Endodermal cell (in vitro differentiated cells): ENCODE data around the gene EEA1. TPM values are rescaled to one million over a fixed set of nuclear protein-coding genes. Genes with fewer than 3 reads are reported as not detected.
"Not testable (repeated sequence)": the region's sequence is repeated elsewhere in the genome, so short reads cannot be mapped to it uniquely, and the experiment has no call there.

Experiments used
- DNase-seq: peaks from one replicate; pipeline ENCODE4 v3.0.0-alpha.2; 2017
- H3K27ac ChIP-seq: 2 replicates; pipeline ENCODE4 v1.5.1; 2013; ENCODE audit warnings: mild to moderate bottlenecking, low read depth, low read length, moderate library complexity
- H3K27me3 ChIP-seq: 2 replicates; pipeline ENCODE4 v1.6.1; 2013; ENCODE audit warnings: mild to moderate bottlenecking, low read length, moderate library complexity; ENCODE audit not compliant: insufficient read depth, control insufficient read depth, poor library complexity, severe bottlenecking
- H3K36me3 ChIP-seq: 2 replicates; pipeline ENCODE4 v1.7.0; 2013; ENCODE audit warnings: mild to moderate bottlenecking, low read length, moderate library complexity; ENCODE audit not compliant: control insufficient read depth, insufficient read depth
- H3K4me1 ChIP-seq: one replicate; pipeline ENCODE4 v1.7.0; 2013; ENCODE audit warnings: low read length; ENCODE audit not compliant: control insufficient read depth, insufficient read depth
- H3K4me3 ChIP-seq: 2 replicates; pipeline ENCODE4 v1.5.1; 2013; ENCODE audit warnings: mild to moderate bottlenecking, low read length, moderate library complexity
- H3K9ac ChIP-seq: 2 replicates; pipeline ENCODE4 v1.6.1; 2013; ENCODE audit warnings: mild to moderate bottlenecking, low read length, moderate library complexity; ENCODE audit not compliant: poor library complexity, severe bottlenecking; ENCODE audit errors: extremely low read depth
- H3K9me3 ChIP-seq: 2 replicates; pipeline ENCODE4 v1.6.1; 2013; ENCODE audit warnings: mild to moderate bottlenecking, low read length, moderate library complexity; ENCODE audit not compliant: control insufficient read depth
- H3K27ac Mint-ChIP-seq: 2 replicates; pipeline ENCODE4 v1.8.0; 2020; ENCODE audit warnings: mixed read lengths
- H3K27me3 Mint-ChIP-seq: 2 replicates; pipeline ENCODE4 v1.8.0; 2021; ENCODE audit warnings: mild to moderate bottlenecking, mixed read lengths; ENCODE audit not compliant: insufficient read depth
- H3K36me3 Mint-ChIP-seq: 2 replicates; pipeline ENCODE4 v1.8.0; 2020; ENCODE audit warnings: low read depth, mixed read lengths
- H3K4me1 Mint-ChIP-seq: 2 replicates; pipeline ENCODE4 v1.8.0; 2020; ENCODE audit warnings: mixed read lengths
- H3K4me3 Mint-ChIP-seq: 2 replicates; pipeline ENCODE4 v1.8.0; 2020; ENCODE audit warnings: mild to moderate bottlenecking, moderate library complexity, mixed read lengths
- H3K9me3 Mint-ChIP-seq: 2 replicates; pipeline ENCODE4 v1.8.0; 2020; ENCODE audit warnings: mild to moderate bottlenecking, mixed read lengths
- CTCF ChIP-seq: fragments of 200-600 bp; sonication (generic); conservative IDR thresholded peaks from 2 replicates; pipeline ENCODE4 v1.5.0; 2021; ENCODE audit warnings: antibody characterized with exemption, mild to moderate bottlenecking
- WGBS, 2 experiments: methylation state at CpG; one replicate each; pipeline versions ENCODE4 v1.1.5 to v1.1.7; 2013; ENCODE audit warnings: missing lambda C conversion rate in 2 of 2, mixed read lengths in 1 of 2; ENCODE audit not compliant: insufficient coverage in 1 of 2, insufficient read length in 1 of 2; 5-methylcytosine and 5-hydroxymethylcytosine counted together
- total RNA-seq, 2 donors: library from RNA; stranded (reverse); fragmentation: NEBNext Ultra II Directional in 1 of 2; extraction: Animal tissue kit (Norgen Biotek cat#: 25700) in 1 of 2; gene quantifications; 2 replicates in 1 of 2; 3 replicates in 1 of 2; pipeline ENCODE4 v1.2.1, GENCODE V29; 2021

EEA1 gene
- total RNA-seq, 2 donors from 2014 or later: 28.2 to 32.5 TPM

DNA sequence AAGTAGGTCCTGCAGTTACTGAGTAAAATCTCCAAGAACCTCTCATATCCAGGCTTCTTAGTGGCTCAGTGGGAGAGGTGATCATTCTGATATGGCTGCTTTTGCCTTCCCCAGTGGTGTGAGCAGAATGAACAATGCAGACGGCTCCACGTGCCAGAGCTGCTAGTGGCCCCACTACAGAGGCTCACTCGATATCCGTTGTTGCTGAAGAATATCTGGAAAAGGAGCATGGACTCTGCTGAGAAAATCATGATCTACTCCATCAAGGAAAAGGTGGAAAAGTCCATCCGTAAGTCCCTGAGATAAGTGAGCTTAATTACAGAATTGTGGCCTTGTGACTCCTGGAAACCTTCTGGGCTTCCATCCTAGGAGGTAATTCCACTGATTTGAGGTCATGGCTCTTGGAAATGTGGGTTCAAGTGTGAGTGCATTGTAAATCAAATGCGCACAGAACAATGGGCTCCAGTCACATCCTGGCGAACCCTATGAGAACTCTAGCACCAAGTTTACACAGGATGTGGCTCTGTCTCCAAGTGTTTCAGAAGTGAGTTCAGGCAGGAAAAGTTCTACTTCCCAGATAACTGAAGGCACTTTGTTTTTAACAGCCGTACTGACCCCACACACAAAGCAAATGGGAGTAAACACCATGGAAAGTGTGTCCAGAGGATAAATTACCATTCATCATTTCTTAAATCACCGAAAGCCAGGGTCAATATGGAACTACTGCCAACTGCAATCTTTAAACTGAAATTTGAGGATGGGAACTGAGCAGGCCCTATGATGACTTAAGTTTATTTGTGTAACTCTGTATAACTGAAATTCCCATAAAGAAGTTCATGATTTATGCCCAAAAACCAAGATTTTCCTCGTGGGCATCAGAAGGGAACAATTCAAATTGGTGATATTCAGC, 174.9 kb downstream of the EEA1 start:
- Histone ChIP-seq H3K36me3 (no peaks in the 10 kb centered on the region), H3K4me1 (no peaks in the 10 kb centered on the region), H3K9me3 (no peaks in the 10 kb centered on the region), H3K4me3 (no peak overlapping the region), H3K27me3 (no peaks in the 10 kb centered on the region), H3K9ac (no peak overlapping the region), H3K27ac (no peak overlapping the region)
- no peaks in the 10 kb centered on the region for H3K9me3 Mint-ChIP-seq
- H3K36me3 Mint-ChIP-seq: no peaks in the 10 kb centered on the region
- no peak for TF ChIP-seq CTCF
- no peaks in the 10 kb centered on the region for H3K4me1 Mint-ChIP-seq
- H3K4me3 Mint-ChIP-seq: no peak overlapping the region
- H3K27ac Mint-ChIP-seq: no peak overlapping the region
- DNase-seq: no peak
- 92% methylated on average over 7 to 10 of the region's 10 CpGs for WGBS, 2 experiments
- H3K27me3 Mint-ChIP-seq: peaks cover 2% of the 10 kb centered on the region

DNA sequence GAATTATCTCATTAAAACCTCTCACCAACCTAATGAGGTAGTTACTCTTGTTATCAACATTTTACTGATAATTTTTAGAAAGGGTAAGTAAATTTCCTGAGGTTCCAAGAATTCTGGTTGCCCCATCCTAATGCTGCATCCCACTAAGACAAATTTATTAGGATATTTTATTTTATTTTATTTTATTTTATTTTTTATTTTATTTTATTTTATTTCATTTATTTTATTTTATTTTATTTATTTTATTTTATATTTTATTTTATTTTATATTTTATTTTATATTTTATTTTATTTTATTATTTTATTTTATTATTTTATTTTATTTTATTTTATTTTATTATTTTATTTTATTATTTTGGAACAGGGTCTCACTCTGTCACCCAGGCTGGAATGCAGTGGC, 179.4 kb downstream of the EEA1 start:
- H3K27ac Mint-ChIP-seq, H3K27me3 Mint-ChIP-seq, DNase-seq, H3K27me3 ChIP-seq, H3K4me3 Mint-ChIP-seq, H3K27ac ChIP-seq, H3K4me1 ChIP-seq, H3K9me3 Mint-ChIP-seq, H3K36me3 ChIP-seq, H3K4me1 Mint-ChIP-seq, H3K4me3 ChIP-seq, H3K36me3 Mint-ChIP-seq, H3K9ac ChIP-seq, H3K9me3 ChIP-seq: not testable (repeated sequence)

DNA sequence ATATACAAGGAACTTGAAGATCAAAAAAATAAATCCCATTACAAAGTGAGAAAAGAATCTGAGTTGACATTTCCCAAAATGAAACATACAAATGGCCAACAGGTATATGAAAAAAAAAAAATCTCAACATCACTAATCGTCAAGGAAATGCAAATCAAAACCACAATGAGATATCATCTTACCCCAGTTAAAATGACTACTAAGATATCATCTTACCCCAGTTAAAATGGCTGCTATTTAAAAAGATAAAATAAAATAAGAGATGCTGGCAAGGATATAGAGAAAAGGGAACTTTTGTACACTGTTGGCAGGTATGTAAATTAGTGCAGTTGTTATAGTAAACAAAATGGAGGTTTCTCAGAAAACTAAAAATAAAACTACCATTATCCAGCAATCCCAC, 181.9 kb downstream of the EEA1 start:
- no peak for DNase-seq
- 100% methylated on average over 1 of the region's 1 CpG for WGBS, 2 experiments

More for the DNA sequence above, 181.9 kb downstream of the EEA1 start:
- Histone ChIP-seq H3K9ac (no peak overlapping the region), H3K27ac (no peak overlapping the region), H3K27me3 (no peaks in the 10 kb centered on the region), H3K36me3 (no peaks in the 10 kb centered on the region), H3K9me3 (no peaks in the 10 kb centered on the region), H3K4me3 (no peak overlapping the region), H3K4me1 (no peaks in the 10 kb centered on the region)
- H3K27ac Mint-ChIP-seq: no peak overlapping the region
- TF ChIP-seq CTCF: no peak
- H3K4me1 Mint-ChIP-seq: no peaks in the 10 kb centered on the region
- no peaks in the 10 kb centered on the region for H3K9me3 Mint-ChIP-seq
- no peaks in the 10 kb centered on the region for H3K27me3 Mint-ChIP-seq
- no peak overlapping the region for H3K4me3 Mint-ChIP-seq
- no peaks in the 10 kb centered on the region for H3K36me3 Mint-ChIP-seq
